Measurements from ENCODE around the gene WRNIP1.
"Not testable (repeated sequence)": the region's sequence is repeated elsewhere in the genome, so short reads cannot be mapped to it uniquely, and the experiment has no call there.

The WRNIP1 gene

DNA sequence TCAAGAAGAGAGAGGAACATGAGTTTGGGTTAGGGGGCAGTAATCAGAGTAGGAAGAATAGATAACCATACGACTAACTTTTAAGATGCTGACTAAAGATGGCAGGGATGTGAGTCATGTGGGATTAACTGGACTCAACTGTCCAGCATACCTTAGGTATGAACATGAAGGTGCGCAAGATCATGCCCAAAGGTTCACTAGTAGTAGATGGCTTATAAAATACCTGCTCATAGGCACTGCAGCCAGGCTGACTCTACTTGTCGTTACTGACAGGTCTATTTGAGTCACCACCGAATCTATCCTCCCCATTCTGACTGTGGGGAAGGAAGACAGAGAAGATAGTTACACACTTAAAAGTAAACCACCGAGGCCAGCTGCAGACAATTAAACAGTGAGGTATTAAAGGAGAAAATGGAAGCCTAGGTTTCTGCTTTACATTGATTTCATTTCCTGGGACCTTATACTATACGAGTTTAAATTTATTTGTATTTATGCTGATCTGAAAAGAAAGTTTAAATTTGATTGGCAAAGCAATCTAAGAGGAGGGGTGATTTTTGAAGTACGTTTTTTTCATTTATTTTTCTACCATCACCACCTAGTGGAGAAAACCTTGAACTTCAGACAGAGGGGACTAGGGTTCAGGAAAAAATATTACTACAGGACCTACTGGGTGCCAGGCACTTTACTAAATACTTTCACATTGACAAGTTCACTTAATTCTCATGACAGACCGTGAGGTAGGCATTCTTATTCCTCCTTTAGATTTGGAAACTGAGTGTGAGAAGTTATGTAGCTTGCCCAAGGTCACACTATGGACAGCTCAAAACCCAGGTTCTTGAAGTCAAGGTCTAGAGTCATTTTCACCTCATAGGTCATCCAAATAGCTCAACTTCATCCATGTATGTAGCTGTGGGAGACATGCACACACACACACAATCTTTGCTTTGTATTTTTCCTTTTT is 4.0 kb upstream of the WRNIP1 start:
- in situ Hi-C loops (cut with MboI; ENCODE audit: low sequenced_read_pairs): no loop called here

DNA sequence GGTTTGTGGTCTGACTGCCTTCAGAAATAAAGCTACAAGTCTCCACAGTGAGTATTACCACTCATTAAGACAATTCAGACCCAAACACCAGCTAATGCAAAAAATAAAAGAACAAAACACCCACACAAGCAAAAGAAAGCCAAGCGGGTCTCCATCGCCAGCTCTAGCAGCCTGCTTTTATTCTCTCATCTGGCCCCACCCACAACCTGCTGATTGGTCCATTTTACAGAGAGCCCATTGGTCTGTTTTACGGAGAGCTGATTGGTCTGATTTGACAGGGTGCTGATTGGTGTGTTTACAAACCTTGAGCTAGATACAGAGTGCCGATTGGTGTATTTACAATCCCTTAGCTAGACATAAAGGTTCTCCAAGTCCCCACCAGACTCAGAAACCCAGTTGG is 2.3 kb upstream of the WRNIP1 start:
- in situ Hi-C loops (cut with MboI; ENCODE audit: low sequenced_read_pairs): not testable (repeated sequence)

GRCh38 chr6:2763345-2763841 is 1.8 kb upstream of the WRNIP1 start:
- in situ Hi-C loops (cut with MboI; ENCODE audit: low sequenced_read_pairs): no loop called here

DNA sequence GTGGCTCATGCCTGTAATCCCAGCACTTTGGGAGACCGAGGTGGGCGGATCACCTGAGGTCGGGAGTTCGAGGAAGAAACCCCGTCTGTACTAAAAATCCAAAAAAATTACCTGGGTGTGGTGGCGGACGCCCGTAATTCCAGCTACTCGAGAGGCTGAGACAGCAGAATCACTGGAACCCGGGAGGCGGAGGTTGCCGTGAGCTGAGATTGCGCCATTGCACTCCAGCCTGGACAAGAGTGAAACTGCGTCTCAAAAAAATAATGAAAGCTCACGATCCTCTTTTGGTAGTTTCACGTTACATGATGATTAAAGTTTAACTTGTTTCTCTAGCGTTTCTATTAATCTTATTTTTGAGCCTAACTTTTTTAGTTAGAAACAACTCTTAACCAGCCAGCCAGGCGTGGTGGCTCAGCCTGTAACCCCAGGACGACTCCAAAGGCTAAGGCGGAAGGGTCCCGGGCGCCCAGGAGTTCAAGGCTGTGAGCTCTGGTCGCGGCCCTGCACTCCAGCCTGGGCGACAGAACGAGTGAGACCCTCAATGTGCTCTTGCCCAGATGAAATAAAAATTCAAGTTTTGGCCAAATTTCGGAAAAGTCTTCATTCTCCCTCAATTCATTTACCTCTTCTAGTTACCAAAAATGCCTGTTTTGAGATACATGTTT is 1.2 kb upstream of the WRNIP1 start:
- in situ Hi-C loops (cut with MboI; ENCODE audit: low sequenced_read_pairs): no loop called here

DNA sequence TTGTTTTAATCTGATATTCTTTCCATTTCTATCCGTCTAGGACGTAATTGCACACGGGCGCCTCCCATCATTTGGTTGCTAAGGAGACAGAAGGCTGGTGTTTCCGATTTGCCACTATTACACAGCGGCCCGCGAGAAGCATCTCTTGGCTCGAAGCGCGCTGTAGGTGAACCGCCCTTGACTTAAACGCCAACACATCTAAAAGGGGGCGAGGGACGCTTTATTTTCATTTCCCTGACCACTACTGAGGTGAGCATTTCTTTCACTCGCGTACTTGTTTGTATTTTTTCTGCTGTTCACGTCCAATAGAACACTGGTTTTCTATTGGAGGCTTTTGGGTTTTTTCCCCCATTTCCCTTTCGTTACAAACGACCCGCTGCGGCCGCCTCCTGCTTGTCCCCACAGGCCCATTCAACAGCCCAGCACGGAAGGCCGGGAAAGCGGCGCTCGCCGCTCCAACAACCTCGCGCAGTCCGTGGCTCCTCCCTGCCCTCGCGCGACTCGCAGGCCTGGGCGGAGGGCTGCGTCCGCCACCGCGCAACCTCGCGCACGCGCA is 505 bp upstream of the WRNIP1 start:
- in situ Hi-C loops (cut with MboI; ENCODE audit: low sequenced_read_pairs): no loop called here

DNA sequence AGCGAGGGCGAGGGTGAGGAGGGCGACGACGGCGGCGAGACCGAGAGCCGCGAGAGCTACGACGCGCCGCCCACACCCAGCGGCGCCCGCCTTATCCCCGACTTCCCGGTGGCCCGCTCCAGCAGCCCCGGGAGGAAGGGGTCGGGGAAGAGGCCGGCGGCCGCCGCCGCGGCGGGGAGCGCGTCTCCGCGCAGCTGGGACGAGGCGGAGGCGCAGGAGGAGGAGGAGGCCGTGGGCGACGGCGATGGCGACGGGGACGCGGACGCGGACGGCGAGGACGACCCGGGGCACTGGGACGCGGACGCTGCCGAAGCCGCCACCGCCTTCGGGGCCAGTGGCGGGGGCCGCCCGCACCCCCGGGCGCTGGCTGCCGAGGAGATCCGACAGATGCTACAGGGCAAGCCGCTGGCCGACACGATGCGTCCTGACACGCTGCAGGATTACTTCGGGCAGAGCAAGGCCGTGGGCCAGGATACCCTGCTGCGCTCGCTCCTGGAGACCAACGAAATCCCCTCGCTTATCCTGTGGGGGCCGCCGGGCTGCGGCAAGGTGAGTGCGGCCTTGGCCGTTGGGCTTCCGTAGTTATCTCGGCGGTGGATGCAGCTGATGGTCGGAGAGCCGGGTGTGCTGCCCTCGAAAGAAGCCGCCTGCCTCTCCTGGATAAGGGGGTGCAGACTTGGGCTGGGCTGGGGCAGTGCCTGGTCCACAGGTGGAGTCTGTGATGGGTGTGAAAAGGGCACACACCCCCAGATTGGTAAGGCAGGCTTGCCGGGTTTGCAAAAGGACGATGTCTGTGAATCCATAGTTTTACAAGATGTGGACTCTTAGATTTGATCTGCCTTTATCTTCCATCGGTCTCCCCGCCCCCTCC is 938 bp downstream of the WRNIP1 start:
- in situ Hi-C loops (cut with MboI; ENCODE audit: low sequenced_read_pairs): no loop called here

GRCh38 chr6:2766767-2767656 is 1.8 kb downstream of the WRNIP1 start:
- in situ Hi-C loops (cut with MboI; ENCODE audit: low sequenced_read_pairs): no loop called here

DNA sequence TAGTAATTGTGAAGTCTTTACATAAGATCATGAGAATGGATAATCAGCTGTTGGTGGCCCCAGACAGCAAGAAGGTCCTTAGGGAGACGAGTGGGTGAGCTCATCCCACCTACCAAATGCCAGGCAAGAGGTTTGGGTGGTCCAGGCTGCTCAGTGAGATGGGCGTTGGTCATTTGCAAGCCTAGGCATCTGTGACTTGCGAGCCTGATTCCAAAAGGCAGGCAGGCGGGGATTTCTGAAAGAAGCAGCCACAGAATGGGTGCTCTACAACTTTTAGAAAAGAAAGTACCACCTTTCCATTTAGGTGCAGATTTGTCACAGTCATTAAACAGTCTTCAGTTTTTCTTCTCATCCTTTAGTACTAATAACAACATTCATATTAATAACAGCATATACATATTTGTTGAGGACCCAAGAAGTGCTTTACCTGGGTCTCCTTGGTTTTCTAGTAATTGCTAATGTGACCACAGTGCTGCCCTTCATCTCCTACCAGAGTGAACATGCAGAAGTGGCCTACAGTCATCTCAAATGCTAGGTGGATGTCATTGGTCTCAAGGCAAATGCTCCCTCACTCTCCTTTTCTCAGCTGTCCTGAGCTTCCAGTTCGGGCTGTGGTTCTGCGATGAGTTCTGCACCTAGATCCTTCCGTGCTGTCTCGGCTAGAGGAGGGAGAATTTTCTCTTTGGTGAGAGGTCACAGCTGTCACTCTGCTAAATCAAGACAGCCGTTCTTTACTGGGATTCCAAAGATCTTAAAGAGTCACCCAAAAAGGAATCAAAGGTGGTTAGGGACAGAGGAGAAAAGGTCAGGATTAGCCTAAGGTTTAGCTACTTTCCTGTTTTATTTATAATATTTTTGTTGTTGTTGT is 2.7 kb downstream of the WRNIP1 start:
- in situ Hi-C loops (cut with MboI; ENCODE audit: low sequenced_read_pairs): no loop called here

- in situ Hi-C loops (cut with MboI; ENCODE audit: low sequenced_read_pairs): no loop called here
Observed at GRCh38 chr6:2768696-2769095, 3.5 kb downstream of the WRNIP1 start.

DNA sequence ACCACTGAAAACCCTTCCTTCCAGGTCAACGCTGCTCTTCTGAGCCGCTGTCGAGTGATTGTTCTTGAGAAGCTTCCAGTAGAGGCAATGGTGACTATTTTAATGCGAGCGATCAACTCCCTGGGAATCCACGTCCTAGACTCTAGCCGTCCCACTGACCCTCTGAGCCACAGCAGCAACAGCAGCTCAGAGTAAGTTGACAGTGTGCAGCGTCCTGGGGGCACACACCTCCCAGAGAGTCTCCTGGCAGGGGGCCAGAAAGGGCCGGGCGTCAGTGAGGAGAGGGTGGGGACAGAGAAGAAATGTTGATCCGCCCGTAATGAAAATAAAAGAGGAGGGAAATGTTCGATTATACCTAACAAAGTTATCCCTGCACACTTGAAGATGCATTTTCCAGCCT is 5.0 kb downstream of the WRNIP1 start:
- in situ Hi-C loops (cut with MboI; ENCODE audit: low sequenced_read_pairs): no loop called here

DNA sequence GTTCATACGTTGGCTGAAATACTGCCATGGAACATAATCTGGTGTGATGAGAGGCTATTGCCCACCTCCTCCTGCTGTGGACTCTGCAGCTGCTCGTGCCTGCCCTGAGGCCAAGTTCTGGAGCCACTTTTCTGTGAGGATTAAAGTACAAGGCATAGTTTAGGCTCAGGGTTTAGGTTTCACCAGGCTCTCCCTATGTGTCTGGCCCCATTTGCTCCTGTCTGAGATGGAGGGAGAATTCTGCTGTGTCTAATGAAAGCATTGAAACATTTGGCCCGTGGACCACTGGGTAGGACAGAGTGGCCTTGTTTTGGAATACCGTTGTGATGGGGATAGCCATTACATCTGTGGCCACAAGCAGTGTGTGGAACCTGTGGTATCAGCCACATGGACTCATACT is 5.9 kb downstream of the WRNIP1 start:
- in situ Hi-C loops (cut with MboI; ENCODE audit: low sequenced_read_pairs): no loop called here

- in situ Hi-C loops (cut with MboI; ENCODE audit: low sequenced_read_pairs): no loop called here
Observed at GRCh38 chr6:2772840-2773239, 7.6 kb downstream of the WRNIP1 start.

- in situ Hi-C loops (cut with MboI; ENCODE audit: low sequenced_read_pairs): no loop called here
Observed at GRCh38 chr6:2773449-2773848, 8.3 kb downstream of the WRNIP1 start.

DNA sequence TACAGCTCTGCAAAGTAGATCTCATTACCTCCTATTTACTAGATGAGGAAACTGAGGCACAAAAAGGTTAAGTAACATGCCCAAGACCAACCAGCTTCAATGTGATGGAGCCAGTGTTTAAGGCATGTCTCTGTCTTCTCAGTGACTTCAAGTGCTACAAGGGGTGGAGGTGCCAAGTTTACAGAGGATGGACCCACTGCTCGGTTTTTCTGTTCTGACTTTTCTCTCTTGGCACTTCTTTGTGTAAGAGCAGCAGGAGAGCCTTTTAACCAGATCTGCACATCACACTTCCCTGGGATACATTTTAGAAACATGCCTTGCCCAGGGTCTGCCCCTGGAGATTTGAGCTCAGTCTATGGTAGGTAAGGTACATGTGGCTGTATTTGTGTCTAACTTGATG is 9.8 kb downstream of the WRNIP1 start:
- in situ Hi-C loops (cut with MboI; ENCODE audit: low sequenced_read_pairs): no loop called here

- in situ Hi-C loops (cut with MboI; ENCODE audit: low sequenced_read_pairs): no loop called here
Observed at GRCh38 chr6:2777249-2777648, 12.1 kb downstream of the WRNIP1 start.

GRCh38 chr6:2780102-2780737 is 15.0 kb downstream of the WRNIP1 start:
- in situ Hi-C loops (cut with MboI; ENCODE audit: low sequenced_read_pairs): no loop called here

- in situ Hi-C loops (cut with MboI; ENCODE audit: low sequenced_read_pairs): no loop called here
Observed at GRCh38 chr6:2781685-2782355, 16.6 kb downstream of the WRNIP1 start.

DNA sequence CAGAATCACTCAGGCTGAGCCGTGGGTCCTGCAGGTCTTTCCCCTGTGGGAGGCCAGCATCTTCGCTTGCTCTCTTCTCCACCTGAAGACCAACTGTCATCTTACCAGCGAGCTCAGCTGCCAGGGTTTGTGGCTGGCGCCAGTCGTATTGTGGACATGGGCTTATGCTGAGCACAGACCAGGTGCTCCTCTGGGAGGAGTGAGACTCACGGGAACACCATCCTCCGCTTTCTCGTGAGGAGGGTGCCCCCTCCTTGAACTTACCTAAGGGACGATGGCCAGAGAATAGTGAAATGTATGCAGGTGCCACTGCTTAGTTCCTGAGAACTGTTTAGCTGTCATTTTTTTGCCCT is 17.1 kb downstream of the WRNIP1 start:
- in situ Hi-C loops (cut with MboI; ENCODE audit: low sequenced_read_pairs): no loop called here
